K562 (cell line): Measurements from ENCODE around the gene TM9SF4. TPM values are rescaled to one million over a fixed set of nuclear protein-coding genes. Genes with fewer than 3 reads are reported as not detected.

Source experiments
- ATAC-seq: fragments of 200-7000 bp; cut with Tn5 transposase; 3 replicates; pipeline ENCODE4 v1.9.1; 2020; ENCODE audit warnings: moderate library complexity
- BruUV-seq: library from RNA; stranded (reverse); fragments of 400-500 nt; replicated peaks from 2 replicates; lab custom pipeline; 2021; lab: Mats Ljungman, UMichigan
- CTCF ChIA-PET: fragments of 300-600 bp; formaldehyde crosslinking; extraction: SDS; loops from one replicate; lab custom pipeline; 2021; ENCODE audit warnings: low intra/inter-chr PET ratio; lab: Yijun Ruan, JAX
- POLR2A ChIA-PET: fragments of 300-600, 350-650 bp; sonication (Branson Sonifier 250); formaldehyde crosslinking; extraction: SDS; loops from one replicate; lab custom pipeline; 2021; ENCODE audit warnings: antibody characterized with exemption, inconsistent platforms; lab: Yijun Ruan, JAX
- DNase-seq, 4 experiments: peaks; one replicate each; pipeline versions ENCODE4 v3.0.0 to v3.0.0-alpha.2; 2011 to 2018; ENCODE audit warnings: low spot score in 3 of 4, mixed read lengths in 3 of 4; ENCODE audit errors: extremely low read depth in 1 of 4
- FAIRE-seq: peaks from 2 replicates; lab custom pipeline; 2011; peaks lifted over from hg19 to GRCh38; lab: Jason Lieb, UNC
- H2AFZ ChIP-seq: 2 replicates; pipeline ENCODE4 v1.6.0; 2011; ENCODE audit warnings: low read depth, low read length, control low read depth, inconsistent platforms
- H3K27ac ChIP-seq: fragments of 200-600 bp; 3 replicates; pipeline ENCODE4 v1.8.0; 2011; ENCODE audit warnings: low read depth, mild to moderate bottlenecking, control low read depth, inconsistent platforms, low read length, moderate library complexity, mixed read lengths; ENCODE audit errors: extremely low read depth
- H3K27me3 ChIP-seq, 2 experiments: fragments of 300-600 bp in 1 of 2; 2 replicates in 1 of 2; 3 replicates in 1 of 2; pipeline versions ENCODE4 v1.6.0 to v1.8.0; 2011; ENCODE audit warnings: inconsistent platforms in 2 of 2, low read length in 2 of 2, mild to moderate bottlenecking in 1 of 2, mixed read lengths in 1 of 2, moderate library complexity in 1 of 2; ENCODE audit not compliant: control insufficient read depth in 2 of 2, insufficient read depth in 2 of 2
- H3K36me3 ChIP-seq: fragments of 300-600 bp; 3 replicates; pipeline ENCODE4 v1.8.0; 2011; ENCODE audit warnings: mild to moderate bottlenecking, low read length, inconsistent platforms; ENCODE audit not compliant: control insufficient read depth, insufficient read depth
- H3K4me1 ChIP-seq, 2 experiments: fragments of 200-600 bp in 1 of 2; replicated peaks in 1 of 2; 2 replicates in 1 of 2; 3 replicates in 1 of 2; pipeline versions ENCODE4 v1.5.1 to v1.8.0; 2011; ENCODE audit warnings: inconsistent platforms in 2 of 2, low read length in 2 of 2, mild to moderate bottlenecking in 1 of 2, mixed read lengths in 1 of 2, moderate library complexity in 1 of 2; ENCODE audit not compliant: control insufficient read depth in 2 of 2, insufficient read depth in 2 of 2
- H3K4me2 ChIP-seq: 2 replicates; pipeline ENCODE4 v1.6.1; 2011; ENCODE audit warnings: low read length, control low read depth, inconsistent platforms, mixed read lengths; ENCODE audit not compliant: insufficient read depth
- H3K4me3 ChIP-seq: fragments of 200-600 bp; sonication (generic), shearing (Covaris generic); 2 replicates; pipeline ENCODE4 v1.5.1; 2016; ENCODE audit warnings: control low read depth, inconsistent platforms
- H3K79me2 ChIP-seq: fragments of 200-600 bp; 3 replicates; pipeline ENCODE4 v1.8.0; 2011; ENCODE audit warnings: low read length, inconsistent platforms; ENCODE audit not compliant: control insufficient read depth, insufficient read depth
- H3K9ac ChIP-seq, 2 experiments: 2 replicates each; pipeline versions ENCODE4 v1.6.0 to v1.6.1; 2011; ENCODE audit warnings: low read depth in 2 of 2, low read length in 2 of 2, control low read depth in 1 of 2, inconsistent platforms in 1 of 2, mild to moderate bottlenecking in 1 of 2, mixed read lengths in 1 of 2; ENCODE audit not compliant: insufficient read depth in 1 of 2
- H3K9me1 ChIP-seq: one replicate; pipeline ENCODE4 v1.6.0; 2011; ENCODE audit warnings: inconsistent platforms, mild to moderate bottlenecking, low read length, moderate library complexity; ENCODE audit not compliant: control insufficient read depth, insufficient read depth
- H3K9me3 ChIP-seq: replicated peaks from 2 replicates; pipeline ENCODE4 v1.5.1; 2011; ENCODE audit warnings: low read depth, low read length, inconsistent platforms; ENCODE audit not compliant: control insufficient read depth, insufficient read depth
- H4K20me1 ChIP-seq: replicated peaks from 2 replicates; pipeline ENCODE4 v1.6.1; 2011; ENCODE audit warnings: low read length, inconsistent platforms, mixed read lengths; ENCODE audit not compliant: control insufficient read depth, insufficient read depth
- SRSF9 ChIP-seq: fragments of 200-400 bp; formaldehyde crosslinking; IDR thresholded peaks from 2 replicates; pipeline ENCODE4 v1.6.1; 2017; ENCODE audit warnings: low read depth, low read length, borderline replicate concordance
- SUPT5H ChIP-seq: fragments of 450-650 bp; IDR thresholded peaks from 2 replicates; pipeline ENCODE4 v1.6.1; 2016
- VEZF1 ChIP-seq: fragments of 200-800 bp; sonication (Bioruptor generic); IDR thresholded peaks from 2 replicates; pipeline ENCODE4 v1.6.1; 2017; ENCODE audit warnings: missing genetic modification characterization, missing compliant biosample characterization
- ZBTB7A ChIP-seq: IDR thresholded peaks from 2 replicates; pipeline ENCODE4 v1.6.1; 2011; ENCODE audit warnings: low read depth, mild to moderate bottlenecking, low read length, moderate library complexity, borderline replicate concordance; ENCODE audit not compliant: control insufficient read depth
- WGBS: fragments of 100-300 bp; shearing (Covaris generic); methylation state at CpG from one replicate; pipeline ENCODE4 v1.1.6; 2016; ENCODE audit warnings: low coverage, mixed read lengths; ENCODE audit not compliant: insufficient coverage; ENCODE audit errors: missing lambda C conversion rate; 5-methylcytosine and 5-hydroxymethylcytosine counted together
- in situ Hi-C: fragments of 300-500 bp; cut with MboI; formaldehyde crosslinking; loops from 4 replicates; pipeline ENCODE4 v1.15.0; 2018; ENCODE audit warnings: inconsistent platforms, mixed read lengths
- intact Hi-C: fragments of 100-400 bp; cut with micrococcal nuclease; formaldehyde crosslinking; loops from 2 replicates; pipeline ENCODE4 v1.14.2; 2022
- polyA plus RNA-seq, 8 experiments: library from polyadenylated mRNA; depleted of rRNA in 4 of 8; stranded (reverse) in 5 of 8; unstranded in 3 of 8; fragments of >200 nt; fragmentation: Nextera tagmentation in 2 of 8; fragmentation: Illumina TruSeq in 1 of 8; extraction: Ambion mirVana in 2 of 8; extraction: Trizol in 1 of 8; gene quantifications; 2 replicates each; pipeline versions ENCODE4 v1.2.1 to v1.2.3, GENCODE V29; 2011 to 2014; ENCODE audit warnings: inconsistent platforms in 1 of 8, missing spikeins in 1 of 8
- total RNA-seq, 7 experiments: library from RNA; depleted of rRNA in 6 of 7; stranded (reverse); fragments of >200 nt in 6 of 7; fragmentation: Illumina TruSeq in 2 of 7; extraction: Trizol in 2 of 7; gene quantifications; 2 replicates each; pipeline versions ENCODE4 v1.2.1 to v1.2.3, GENCODE V29; 2011 to 2021; ENCODE audit warnings: low replicate concordance in 1 of 7
- TF ChIP-seq, protein P1 (sequence below): sonication (generic); formaldehyde crosslinking; IDR thresholded peaks from 2 replicates; pipeline ENCODE4 v1.8.1; 2023; ENCODE audit warnings: mild to moderate bottlenecking, missing genetic modification reagents, moderate library complexity

Gene TM9SF4
- total and polyA plus RNA-seq, 9 of the 15 experiments (the other 6 are each of a cell fraction or from before 2014, with no cell fraction given): 14.5 to 46.3 (median 26.9) TPM

- Histone ChIP-seq H3K36me3 (peaks cover 81% of the 10 kb centered on the region; the same call in 2 of the 3 replicates), H3K9me1 (no peaks in the 10 kb centered on the region), H3K9ac (no peak overlapping the region), H4K20me1 (no peaks in the 10 kb centered on the region; the same call in 1 of the 2 replicates), H3K79me2 (no peaks in the 10 kb centered on the region), H3K27ac (no peak overlapping the region), H3K9me3 (no peaks in the 10 kb centered on the region), H3K4me3 (no peak overlapping the region), H3K4me1 (no peaks in the 10 kb centered on the region), H3K27me3 (no peaks in the 10 kb centered on the region), H3K4me2 (no peak overlapping the region), H2AFZ (no peak overlapping the region)
- no TSS peak for BruUV-seq
- WGBS: 92% methylated on average over 8 of the region's 8 CpGs
- no peak for DNase-seq
- CTCF ChIA-PET: no interaction called here
- no peak for ATAC-seq
- POLR2A ChIA-PET: interaction anchor here (0.5 to 1.1 kb wide), 3 partner anchors 11 to 421 kb away, joined by 3 to 5 read pairs (median 4); no protein-coding TSS in a partner anchor
- in situ Hi-C loops (no loop called here), intact Hi-C loops (no loop called here)
- TF ChIP-seq, protein P1, sequence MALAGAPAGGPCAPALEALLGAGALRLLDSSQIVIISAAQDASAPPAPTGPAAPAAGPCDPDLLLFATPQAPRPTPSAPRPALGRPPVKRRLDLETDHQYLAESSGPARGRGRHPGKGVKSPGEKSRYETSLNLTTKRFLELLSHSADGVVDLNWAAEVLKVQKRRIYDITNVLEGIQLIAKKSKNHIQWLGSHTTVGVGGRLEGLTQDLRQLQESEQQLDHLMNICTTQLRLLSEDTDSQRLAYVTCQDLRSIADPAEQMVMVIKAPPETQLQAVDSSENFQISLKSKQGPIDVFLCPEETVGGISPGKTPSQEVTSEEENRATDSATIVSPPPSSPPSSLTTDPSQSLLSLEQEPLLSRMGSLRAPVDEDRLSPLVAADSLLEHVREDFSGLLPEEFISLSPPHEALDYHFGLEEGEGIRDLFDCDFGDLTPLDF: no peak
- no peak for TF ChIP-seq VEZF1
- TF ChIP-seq SUPT5H: no peak
- TF ChIP-seq SRSF9: no peak
- TF ChIP-seq ZBTB7A: no peak
- FAIRE-seq: no peak
Observed at GRCh38 chr20:32144898-32145662, 35.6 kb downstream of the TM9SF4 start.
